HEK293T (cell line): Measurements from ENCODE around the gene PLRG1.

Source experiments
- ARNT ChIP-seq: fragments of 450-650 bp; IDR thresholded peaks from 2 replicates; pipeline ENCODE4 v1.6.1; 2017; ENCODE audit warnings: mild to moderate bottlenecking
- BHLHE40 ChIP-seq: fragments of 450-650 bp; IDR thresholded peaks from 2 replicates; pipeline ENCODE4 v1.6.1; 2016; ENCODE audit warnings: mild to moderate bottlenecking, moderate library complexity, borderline replicate concordance
- CTBP1 ChIP-seq: fragments of 450-650 bp; IDR thresholded peaks from 2 replicates; pipeline ENCODE4 v1.6.1; 2016; ENCODE audit warnings: borderline replicate concordance
- ELF4 ChIP-seq: fragments of 450-650 bp; IDR thresholded peaks from 2 replicates; pipeline ENCODE4 v1.6.1; 2017; ENCODE audit warnings: antibody characterized with exemption
- FOXM1 ChIP-seq: fragments of 450-650 bp; IDR thresholded peaks from 2 replicates; pipeline ENCODE4 v1.6.1; 2017; ENCODE audit warnings: mild to moderate bottlenecking, borderline replicate concordance
- PKNOX1 ChIP-seq: fragments of 450-650 bp; IDR thresholded peaks from 2 replicates; pipeline ENCODE4 v1.6.1; 2016
- SP1 ChIP-seq: fragments of 450-650 bp; IDR thresholded peaks from 2 replicates; pipeline ENCODE4 v1.6.1; 2017
- SUZ12 ChIP-seq: fragments of 450-650 bp; IDR thresholded peaks from 2 replicates; pipeline ENCODE4 v1.6.1; 2016; ENCODE audit warnings: mild to moderate bottlenecking
- ZNF384 ChIP-seq: fragments of 450-650 bp; IDR thresholded peaks from 2 replicates; pipeline ENCODE4 v1.6.1; 2016

GRCh38 chr4:154562697-154563254 is 12.6 kb upstream of the PLRG1 start, which contains the start of gene FGB:
- TF ChIP-seq FOXM1 (no peak), PKNOX1 (no peak), ELF4 (no peak), SP1 (no peak), BHLHE40 (no peak), ZNF384 (no peak), ARNT (no peak), SUZ12 (no peak), CTBP1 (no peak)
